ENCODE results near the gene ARFGAP3. TPM values are rescaled to one million over a fixed set of nuclear protein-coding genes. Genes with fewer than 3 reads are reported as not detected.
"Not testable (repeated sequence)": the region's sequence is repeated elsewhere in the genome, so short reads cannot be mapped to it uniquely, and the experiment has no call there.

The ARFGAP3 gene
- total RNA-seq, 1 donor from 2014 or later: 46.8 TPM

DNA sequence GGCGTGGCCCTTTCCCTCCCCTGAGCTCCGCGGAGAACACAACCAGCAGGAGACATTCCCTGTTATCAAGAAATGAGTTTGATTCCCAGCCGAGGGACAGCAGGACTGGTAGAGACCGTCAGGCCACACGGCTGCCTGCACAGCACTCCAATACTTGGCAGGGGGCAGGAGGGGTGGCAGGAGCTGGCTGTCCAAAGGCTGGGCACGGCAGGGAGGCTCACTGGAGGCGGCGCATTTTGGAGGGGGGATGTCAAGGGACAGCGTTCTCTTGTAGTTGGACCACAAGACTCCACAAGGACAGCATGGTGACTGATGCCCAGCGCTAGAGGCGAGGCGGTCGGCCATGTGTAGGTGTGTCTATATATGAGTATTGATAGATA, 69.7 kb downstream of the ARFGAP3 start:
- intact Hi-C loops (cut with DNase I): no loop called here
- DNase-seq (ENCODE audit: low spot score) (no peak), ATAC-seq (no peak)

GRCh38 chr22:42786606-42787356, 70.3 kb downstream of the ARFGAP3 start:
- DNase-seq (ENCODE audit: low spot score) (no peak), ATAC-seq (no peak)
- intact Hi-C loops (cut with DNase I): no loop called here

DNA sequence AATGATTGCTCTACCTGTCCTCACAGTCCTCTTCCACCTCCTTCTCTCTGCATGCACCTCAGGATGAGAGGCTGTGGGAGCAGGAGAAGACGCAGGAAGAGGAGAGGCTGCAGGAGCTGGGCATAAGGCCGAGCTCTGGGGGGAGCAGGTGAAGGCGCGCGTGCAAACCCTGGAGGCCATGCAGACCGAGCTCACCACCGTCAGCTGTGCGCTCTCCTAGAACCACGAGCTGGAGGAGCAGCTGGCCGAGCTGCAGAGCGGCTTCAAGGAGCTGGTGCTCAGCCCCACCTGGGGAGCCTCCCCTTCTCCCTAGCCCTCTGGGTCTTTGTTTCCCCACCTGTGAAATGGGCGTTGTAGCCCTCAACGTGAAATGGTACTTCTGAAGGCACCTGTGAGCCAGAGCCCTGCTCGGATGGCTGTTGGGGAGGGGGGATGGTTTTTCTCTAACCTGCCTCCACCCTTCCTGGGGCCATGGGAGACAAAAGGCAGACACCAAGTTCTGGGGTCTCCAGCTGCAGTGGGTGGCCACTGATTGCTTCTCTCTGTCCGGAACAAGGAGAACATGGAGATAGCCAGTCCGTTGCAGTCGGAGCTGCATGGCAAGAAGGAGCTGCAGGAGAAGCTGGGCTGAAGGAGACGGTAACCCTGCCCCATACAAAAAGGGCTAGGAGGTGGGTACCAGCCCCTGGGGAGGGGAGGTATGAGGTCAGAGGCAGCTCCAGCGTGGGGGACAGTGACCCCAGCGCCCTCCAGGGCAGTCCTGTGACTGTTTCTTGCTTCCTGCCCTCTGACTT, 71.2 kb downstream of the ARFGAP3 start:
- ATAC-seq (no peak), DNase-seq (ENCODE audit: low spot score) (no peak)
- intact Hi-C loops (cut with DNase I): no loop called here

DNA sequence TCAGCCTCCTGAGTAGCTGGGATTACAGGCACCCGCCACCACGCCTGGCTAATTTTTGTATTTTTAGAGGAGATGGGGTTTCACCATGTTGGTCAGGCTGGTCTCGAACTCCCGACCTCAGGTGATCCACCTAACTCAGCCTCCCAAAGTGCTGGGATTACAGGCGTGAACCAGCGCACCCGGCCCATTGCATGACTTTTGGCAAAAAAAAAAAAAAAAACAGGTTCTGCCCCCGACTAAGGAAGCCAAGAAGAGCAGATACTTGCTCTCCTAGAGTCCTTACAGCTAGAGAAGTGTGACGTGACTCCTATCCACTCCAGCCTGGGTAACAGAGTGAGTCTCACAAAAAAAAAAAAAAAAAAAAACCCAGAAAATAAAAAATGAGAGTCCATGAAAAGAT, 74.8 kb downstream of the ARFGAP3 start:
- intact Hi-C loops (cut with DNase I); ATAC-seq; DNase-seq (ENCODE audit: low spot score): not testable (repeated sequence)

DNA sequence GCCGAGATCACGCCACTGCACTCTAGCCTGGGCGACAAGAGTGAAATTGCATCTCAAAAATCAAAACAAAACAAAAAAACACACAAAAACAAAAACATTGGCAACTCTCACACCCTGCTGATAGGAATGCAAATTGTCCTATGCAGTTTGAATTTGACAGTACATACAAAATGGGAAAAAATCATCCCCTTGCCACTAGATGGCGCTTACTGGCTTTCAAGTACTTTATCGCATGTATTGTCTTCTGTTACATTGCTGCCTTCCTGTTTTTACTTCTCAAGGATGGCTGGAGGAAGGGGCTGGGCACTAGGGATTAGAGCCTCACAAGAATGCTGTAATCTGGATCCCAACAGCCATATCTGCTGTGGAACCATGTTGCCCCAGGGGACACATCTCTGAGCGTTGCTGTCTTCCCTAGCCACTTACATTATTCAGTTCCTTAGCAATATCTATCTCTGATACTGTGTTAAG, 77.0 kb downstream of the ARFGAP3 start:
- DNase-seq (ENCODE audit: low spot score) (no peak), ATAC-seq (peak; percentile 94)
- intact Hi-C loops (cut with DNase I): no loop called here

DNA sequence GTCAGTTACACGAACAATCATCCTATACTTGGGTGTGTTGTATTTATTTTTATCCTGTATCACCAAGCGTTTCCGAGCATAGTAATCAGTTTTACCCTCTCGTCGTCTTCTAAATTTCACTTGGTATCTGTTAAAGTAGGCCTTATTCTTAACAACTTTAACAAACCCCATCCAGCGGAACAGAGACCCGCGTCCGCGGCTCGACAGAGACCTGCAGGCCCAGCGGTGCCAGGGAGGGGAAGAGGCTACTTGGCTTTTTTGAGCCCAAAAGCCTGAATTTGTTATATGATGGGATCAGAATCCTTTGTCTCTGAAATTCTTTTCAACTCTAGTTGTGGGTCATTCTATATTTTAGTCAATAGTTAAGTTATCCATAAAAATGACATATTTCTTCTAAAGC, 79.9 kb downstream of the ARFGAP3 start:
- intact Hi-C loops (cut with DNase I): no loop called here
- ATAC-seq: no peak
- no peak for DNase-seq (ENCODE audit: low spot score)

- intact Hi-C loops (cut with DNase I): no loop called here
- DNase-seq (ENCODE audit: low spot score) (no peak), ATAC-seq (peak; percentile 46)
These were observed 83.9 kb downstream of the ARFGAP3 start for GRCh38 chr22:42773167-42773566.

DNA sequence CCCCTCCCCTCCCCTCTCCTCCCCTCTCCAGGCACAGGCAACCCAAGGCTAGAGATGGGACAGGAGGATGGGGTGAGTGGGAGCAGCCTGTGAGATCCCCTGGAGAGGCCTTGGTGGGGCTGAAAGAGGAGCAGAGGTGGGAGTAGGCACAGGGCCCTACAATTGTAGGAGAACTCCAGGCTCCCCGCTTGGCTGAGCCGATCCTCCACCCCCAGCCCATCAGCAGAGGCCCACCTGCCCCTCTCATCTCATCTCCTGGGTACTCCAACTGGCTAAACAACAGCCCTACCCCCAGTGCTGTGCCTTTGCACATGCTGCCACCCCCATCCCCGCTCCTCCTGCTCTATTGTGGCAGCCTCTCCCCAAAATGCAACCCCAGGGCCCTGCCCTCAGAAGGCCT, 84.4 kb downstream of the ARFGAP3 start:
- DNase-seq (ENCODE audit: low spot score): no peak
- intact Hi-C loops (cut with DNase I): no loop called here
- ATAC-seq: no peak

DNA sequence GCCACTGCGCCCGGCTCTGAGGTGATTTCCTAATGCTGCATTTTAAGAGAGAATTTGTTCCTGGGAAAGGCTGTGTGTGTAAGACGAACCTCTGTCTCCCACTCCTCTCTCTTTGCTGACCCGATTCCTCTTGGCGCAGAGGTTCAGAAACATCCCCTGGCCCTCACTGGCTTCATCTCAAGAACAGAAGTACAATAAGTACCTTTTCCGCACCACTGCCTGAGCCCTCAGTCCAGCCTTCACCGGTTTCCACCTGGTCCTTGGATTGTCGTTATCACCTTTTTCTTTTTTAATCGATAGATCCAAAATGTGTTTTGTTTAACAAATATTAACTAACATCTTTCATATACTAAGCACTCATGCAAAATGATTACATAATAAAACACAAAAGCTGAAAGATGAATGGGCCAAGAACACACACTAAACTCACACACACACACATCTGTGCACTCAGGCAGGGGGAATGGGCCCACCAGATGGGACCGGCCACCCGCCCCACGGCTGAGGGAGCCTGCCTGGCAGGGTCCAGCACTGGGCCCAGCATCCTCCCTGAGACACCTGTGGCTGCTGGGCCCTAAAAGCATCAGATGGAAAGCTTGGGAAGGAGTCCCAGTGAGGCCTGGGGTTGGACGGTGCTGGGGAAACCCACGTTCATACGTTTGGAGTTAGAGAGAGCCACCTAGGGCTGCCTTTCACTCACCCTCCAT, 86.0 kb downstream of the ARFGAP3 start:
- no peak for ATAC-seq
- no peak for DNase-seq (ENCODE audit: low spot score)
- intact Hi-C loops (cut with DNase I): no loop called here

- ATAC-seq: no peak
- intact Hi-C loops (cut with DNase I): no loop called here
These were observed 86.7 kb downstream of the ARFGAP3 start for GRCh38 chr22:42770448-42770726.

GRCh38 chr22:42769574-42770447, 87.3 kb downstream of the ARFGAP3 start:
- intact Hi-C loops (cut with DNase I): loop anchor here (10.0 kb wide), 1 partner anchor 95 kb away; no protein-coding TSS in a partner anchor
- ATAC-seq: peak; percentile 79
- DNase-seq (ENCODE audit: low spot score): no peak

More at GRCh38 chr22:42770448-42770726, 86.7 kb downstream of the ARFGAP3 start:
- DNase-seq (ENCODE audit: low spot score): no peak

- ATAC-seq: no peak
- intact Hi-C loops (cut with DNase I): loop anchor here (10.0 kb wide), 1 partner anchor 94 kb away; no protein-coding TSS in a partner anchor
- DNase-seq (ENCODE audit: low spot score): no peak
These were observed 87.9 kb downstream of the ARFGAP3 start for GRCh38 chr22:42769238-42769573.

- ATAC-seq: no peak
- intact Hi-C loops (cut with DNase I): loop anchor here (10.0 kb wide), 1 partner anchor 94 kb away; no protein-coding TSS in a partner anchor
- DNase-seq (ENCODE audit: low spot score): no peak
These were observed 88.6 kb downstream of the ARFGAP3 start for GRCh38 chr22:42768385-42769035.

GRCh38 chr22:42766860-42767259, 90.2 kb downstream of the ARFGAP3 start:
- intact Hi-C loops (cut with DNase I): loop anchor here (10.0 kb wide), 1 partner anchor 92 kb away; no protein-coding TSS in a partner anchor
- DNase-seq (ENCODE audit: low spot score): no peak
- ATAC-seq: no peak

GRCh38 chr22:42764895-42765363, 92.1 kb downstream of the ARFGAP3 start:
- DNase-seq (ENCODE audit: low spot score): no peak

DNA sequence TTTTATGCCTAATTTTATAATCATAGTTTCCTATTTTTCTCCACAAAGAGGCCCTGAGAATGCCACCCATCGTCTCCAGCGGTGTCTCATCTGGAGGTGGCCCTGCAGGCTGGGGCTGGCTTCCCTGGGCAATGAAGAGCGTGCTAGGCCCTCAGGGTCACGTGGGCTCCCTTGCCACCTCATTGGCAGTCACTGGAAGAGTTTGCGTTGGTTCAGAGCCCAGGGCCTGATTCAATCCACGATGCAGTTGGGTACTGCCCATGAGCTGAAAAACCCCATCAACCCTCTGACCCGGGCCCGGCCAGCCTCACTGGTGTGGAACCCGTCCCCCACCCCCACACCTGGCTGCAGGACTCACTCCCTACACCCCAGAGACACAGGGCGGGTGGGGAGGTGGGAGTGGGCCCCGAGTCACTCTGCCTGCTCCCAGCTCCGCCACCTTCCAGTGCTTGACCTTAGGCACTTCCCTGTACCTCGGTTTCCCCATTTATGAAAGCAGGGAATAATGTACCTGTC, 93.0 kb downstream of the ARFGAP3 start:
- no peak for ATAC-seq
- intact Hi-C loops (cut with DNase I): loop anchor here (10.0 kb wide), 1 partner anchor 89 kb away; no protein-coding TSS in a partner anchor

More at GRCh38 chr22:42764895-42765363, 92.1 kb downstream of the ARFGAP3 start:
- intact Hi-C loops (cut with DNase I): loop anchor here (10.0 kb wide), 1 partner anchor 90 kb away; no protein-coding TSS in a partner anchor
- ATAC-seq: no peak

DNA sequence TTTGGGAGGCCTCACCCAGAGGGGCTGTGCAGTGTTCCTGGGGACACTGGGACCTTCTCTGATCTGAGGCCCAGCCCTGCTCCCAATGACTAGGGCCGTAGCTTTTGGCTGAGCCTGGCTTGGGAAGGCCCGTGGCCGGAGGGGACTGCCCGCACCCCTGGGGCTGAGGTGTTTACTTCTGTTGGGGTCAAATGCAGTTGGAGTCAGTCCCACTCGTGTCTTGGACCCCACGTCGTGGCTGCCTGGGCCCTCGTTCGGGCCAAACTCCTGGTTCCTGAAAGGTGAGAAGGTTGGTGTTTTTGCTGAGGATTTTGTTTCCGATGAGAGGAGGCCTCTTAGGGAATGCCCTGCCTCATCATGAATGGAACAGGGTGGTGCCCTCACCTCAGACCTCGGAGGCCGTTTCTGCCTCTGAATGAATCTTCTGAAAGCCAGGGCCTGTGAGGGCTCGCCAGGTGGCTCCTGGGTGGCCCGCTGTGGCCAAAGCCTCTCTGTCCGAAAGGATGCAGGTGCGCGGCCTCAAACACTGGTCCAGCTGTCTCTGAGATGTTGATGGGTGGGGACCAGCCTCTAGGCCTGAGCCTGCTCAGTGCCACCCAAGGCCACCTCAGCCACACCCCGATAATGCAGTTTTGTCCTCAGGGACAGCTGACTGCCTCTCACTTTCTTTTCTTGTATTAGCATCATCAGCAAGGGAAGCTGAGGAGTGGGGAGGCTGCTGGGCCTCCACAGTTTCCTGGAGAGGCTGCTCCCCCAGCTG, 96.1 kb downstream of the ARFGAP3 start:
- DNase-seq (ENCODE audit: low spot score): no peak
- peak; percentile 48 for ATAC-seq

More for the DNA sequence above, 93.0 kb downstream of the ARFGAP3 start:
- no peak for DNase-seq (ENCODE audit: low spot score)

More for the DNA sequence above, 96.1 kb downstream of the ARFGAP3 start:
- intact Hi-C loops (cut with DNase I): loop anchor here (10.0 kb wide), 1 partner anchor 86 kb away; no protein-coding TSS in a partner anchor
